ENCODE data around the gene VPS26C.

Gene VPS26C

DNA sequence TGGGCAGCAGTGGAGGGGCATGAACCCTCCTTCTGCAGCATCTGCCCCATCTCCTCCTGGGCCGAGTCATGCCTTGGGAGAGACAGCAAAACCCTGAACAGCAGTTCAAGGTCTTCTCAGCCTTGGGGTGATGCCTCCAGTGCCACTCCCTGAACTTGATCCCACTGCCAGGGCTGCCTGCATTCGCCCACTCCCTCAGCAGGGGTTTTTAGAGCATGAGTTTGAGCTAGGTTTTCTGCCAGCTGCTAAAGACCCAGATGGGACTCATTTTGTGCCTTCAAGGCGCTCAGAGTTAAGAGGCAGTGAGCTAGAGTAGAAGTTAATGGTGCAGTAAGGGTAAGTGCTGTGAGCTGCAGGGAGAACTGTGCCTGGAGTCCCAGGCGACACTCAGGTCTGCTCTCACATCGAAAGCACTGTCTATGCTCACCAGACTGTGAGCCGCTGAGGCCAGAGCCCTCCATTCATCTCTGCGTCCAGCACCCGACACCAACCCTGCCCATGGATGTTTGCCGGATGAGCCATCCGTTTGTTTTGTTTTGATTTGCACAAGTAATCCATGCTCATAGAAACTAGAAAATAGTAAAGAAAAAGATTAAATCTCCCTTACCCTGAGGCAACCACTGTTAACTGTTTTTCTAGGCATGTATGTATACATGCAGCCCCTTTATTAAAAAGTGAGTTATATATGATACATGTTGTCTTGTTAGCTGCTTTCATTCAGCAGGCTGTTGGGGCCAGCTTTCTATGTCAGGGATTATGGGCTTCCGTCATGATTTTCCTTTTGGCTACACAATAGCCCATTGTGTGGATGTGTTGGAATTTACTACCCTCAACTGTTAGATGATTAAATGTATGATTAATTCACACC, 67.8 kb downstream of the VPS26C start:
- no peak overlapping the region for H3K27ac ChIP-seq
- no peak for TF ChIP-seq ZFX (IDR thresholded peaks at IDR 0.05; ENCODE audit: borderline replicate concordance)
- TF ChIP-seq, protein P1, sequence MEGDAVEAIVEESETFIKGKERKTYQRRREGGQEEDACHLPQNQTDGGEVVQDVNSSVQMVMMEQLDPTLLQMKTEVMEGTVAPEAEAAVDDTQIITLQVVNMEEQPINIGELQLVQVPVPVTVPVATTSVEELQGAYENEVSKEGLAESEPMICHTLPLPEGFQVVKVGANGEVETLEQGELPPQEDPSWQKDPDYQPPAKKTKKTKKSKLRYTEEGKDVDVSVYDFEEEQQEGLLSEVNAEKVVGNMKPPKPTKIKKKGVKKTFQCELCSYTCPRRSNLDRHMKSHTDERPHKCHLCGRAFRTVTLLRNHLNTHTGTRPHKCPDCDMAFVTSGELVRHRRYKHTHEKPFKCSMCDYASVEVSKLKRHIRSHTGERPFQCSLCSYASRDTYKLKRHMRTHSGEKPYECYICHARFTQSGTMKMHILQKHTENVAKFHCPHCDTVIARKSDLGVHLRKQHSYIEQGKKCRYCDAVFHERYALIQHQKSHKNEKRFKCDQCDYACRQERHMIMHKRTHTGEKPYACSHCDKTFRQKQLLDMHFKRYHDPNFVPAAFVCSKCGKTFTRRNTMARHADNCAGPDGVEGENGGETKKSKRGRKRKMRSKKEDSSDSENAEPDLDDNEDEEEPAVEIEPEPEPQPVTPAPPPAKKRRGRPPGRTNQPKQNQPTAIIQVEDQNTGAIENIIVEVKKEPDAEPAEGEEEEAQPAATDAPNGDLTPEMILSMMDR (IDR thresholded peaks at IDR 0.05): no peak

DNA sequence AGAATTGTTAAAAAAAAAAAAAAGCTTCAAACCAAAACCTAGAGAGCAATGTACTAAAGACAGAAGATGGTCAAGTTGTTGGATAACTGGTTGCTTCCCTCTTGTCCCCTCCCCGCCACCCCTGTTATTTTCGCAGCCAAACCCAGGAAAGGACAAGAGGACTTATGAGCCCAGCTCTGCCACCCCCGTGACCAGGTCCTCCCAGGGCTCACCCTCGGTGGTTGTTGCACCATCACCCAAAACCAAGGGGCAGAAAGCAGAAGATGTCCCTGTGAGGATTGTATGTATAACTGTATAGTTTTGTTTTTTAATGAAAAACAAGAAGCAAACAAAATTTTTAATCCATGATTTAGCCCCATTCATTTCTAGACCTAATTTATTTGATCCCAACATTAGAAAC, 69.4 kb downstream of the VPS26C start:
- H3K27ac ChIP-seq: no peak overlapping the region
- no peak for TF ChIP-seq ZFX (IDR thresholded peaks at IDR 0.05; ENCODE audit: borderline replicate concordance)
- TF ChIP-seq, protein P1 (IDR thresholded peaks at IDR 0.05): no peak

DNA sequence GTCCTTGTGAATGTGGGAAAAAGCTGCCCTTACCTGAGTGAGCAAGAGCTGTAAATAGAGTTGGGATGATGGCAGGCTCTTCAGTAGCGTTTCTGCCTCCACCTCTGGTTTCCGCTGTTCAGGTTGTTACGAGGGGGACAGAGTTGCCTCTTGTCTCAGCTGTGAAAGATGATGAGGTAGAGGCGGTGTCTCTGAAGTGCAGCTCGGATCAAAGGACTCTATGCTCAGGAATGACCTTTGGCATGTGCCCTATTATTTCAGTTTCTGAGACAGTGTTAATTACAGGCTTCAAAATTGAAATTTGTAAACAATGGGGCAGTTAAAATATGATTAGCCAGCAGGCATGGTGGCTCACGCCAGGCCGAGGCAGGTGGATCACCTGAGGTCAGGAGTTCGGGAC, 70.3 kb downstream of the VPS26C start:
- no peak overlapping the region for H3K27ac ChIP-seq
- TF ChIP-seq, protein P1 (IDR thresholded peaks at IDR 0.05): no peak
- no peak for TF ChIP-seq ZFX (IDR thresholded peaks at IDR 0.05; ENCODE audit: borderline replicate concordance)

DNA sequence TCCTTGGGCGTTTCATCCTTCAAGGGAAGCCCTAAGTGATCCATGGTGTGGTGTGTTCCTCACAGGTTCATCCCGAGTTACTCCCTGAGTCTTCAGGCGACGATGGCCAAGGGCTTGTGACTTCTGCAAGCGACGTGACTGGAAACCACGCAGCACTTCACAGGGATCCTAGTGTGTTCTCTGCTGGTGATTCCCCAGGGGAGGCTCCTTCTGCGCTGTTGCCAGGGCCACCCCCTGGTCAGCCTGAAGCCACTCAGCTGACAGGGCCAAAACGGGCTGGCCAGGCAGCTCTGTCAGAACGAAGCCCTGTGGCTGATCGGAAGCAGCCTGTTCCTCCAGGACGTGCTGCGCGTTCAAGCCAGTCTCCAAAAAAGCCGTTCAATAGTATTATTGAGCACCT, 71.5 kb downstream of the VPS26C start:
- no peak overlapping the region for H3K27ac ChIP-seq
- no peak for TF ChIP-seq ZFX (IDR thresholded peaks at IDR 0.05; ENCODE audit: borderline replicate concordance)
- TF ChIP-seq, protein P1 (IDR thresholded peaks at IDR 0.05): no peak

DNA sequence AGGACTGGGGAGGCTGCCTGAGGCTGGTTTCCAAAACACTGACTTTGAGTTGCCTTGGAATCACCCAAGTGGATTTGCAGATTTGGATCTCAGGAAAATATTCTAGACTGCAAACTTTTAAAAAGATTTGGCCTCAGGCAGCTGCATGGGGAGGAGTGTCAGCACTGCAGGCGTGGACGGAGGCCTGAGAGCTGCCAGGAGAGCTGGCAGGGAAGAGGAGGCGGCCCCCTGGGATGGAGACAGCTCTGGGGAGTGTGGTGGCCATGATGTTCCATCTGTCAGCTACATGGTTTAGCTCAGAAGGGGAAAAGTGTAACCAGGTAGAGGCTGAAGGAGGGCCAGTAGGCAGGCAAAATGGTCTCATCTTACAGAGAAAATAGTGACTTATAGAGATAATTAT, 72.1 kb downstream of the VPS26C start:
- no peak overlapping the region for H3K27ac ChIP-seq
- TF ChIP-seq, protein P1 (IDR thresholded peaks at IDR 0.05): no peak
- no peak for TF ChIP-seq ZFX (IDR thresholded peaks at IDR 0.05; ENCODE audit: borderline replicate concordance)

DNA sequence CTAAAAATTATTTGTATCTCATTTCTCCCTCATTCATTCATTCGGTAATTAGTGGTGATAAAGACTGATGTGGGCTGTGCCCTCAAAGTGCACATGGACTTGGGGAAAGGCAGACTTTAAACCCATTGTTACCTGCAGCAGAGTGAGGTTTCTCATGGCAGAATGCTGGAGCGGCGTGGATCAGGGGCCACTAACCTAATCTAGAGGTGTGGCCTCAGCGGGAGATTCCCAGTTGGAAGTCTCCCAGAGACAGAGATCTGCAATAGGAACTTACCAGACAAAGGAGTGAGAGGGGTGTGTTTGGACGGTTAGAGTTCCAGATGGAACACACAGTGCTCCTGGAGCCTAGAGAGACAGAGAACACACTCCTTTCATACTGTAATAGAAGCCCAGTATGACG, 73.5 kb downstream of the VPS26C start:
- TF ChIP-seq, protein P1 (IDR thresholded peaks at IDR 0.05): no peak
- no peak overlapping the region for H3K27ac ChIP-seq

DNA sequence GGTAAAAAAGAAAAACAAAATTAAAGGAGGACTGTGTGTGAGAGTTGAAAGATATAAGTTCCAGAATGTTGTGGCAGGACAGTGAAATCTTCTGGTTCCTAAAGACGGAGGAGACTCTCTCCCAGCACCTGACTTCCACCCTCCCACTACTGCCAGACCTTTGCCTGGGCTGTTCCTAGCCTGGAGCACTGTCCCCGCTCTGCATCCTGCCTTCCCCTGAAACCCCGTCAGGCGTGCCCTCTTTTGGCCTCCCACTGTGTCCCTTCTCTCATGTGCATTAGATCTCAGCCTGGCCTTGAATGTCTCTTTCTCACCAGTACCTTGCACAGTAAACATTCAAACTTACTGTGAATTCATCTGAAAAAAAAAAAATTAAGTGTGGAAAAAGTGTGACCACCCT, 74.1 kb downstream of the VPS26C start:
- TF ChIP-seq, protein P1 (IDR thresholded peaks at IDR 0.05): no peak
- no peak for TF ChIP-seq ZFX (IDR thresholded peaks at IDR 0.05; ENCODE audit: borderline replicate concordance)
- H3K27ac ChIP-seq: no peak overlapping the region
